Activated T-cell treated with anti-CD3 and anti-CD28 coated beads for 4 hours (primary cell): Measurements from ENCODE around the gene TEKT3.

Experiments
- DNase-seq: peaks from one replicate; pipeline ENCODE4 v3.0.0-alpha.2; 2020

Gene TEKT3

DNA sequence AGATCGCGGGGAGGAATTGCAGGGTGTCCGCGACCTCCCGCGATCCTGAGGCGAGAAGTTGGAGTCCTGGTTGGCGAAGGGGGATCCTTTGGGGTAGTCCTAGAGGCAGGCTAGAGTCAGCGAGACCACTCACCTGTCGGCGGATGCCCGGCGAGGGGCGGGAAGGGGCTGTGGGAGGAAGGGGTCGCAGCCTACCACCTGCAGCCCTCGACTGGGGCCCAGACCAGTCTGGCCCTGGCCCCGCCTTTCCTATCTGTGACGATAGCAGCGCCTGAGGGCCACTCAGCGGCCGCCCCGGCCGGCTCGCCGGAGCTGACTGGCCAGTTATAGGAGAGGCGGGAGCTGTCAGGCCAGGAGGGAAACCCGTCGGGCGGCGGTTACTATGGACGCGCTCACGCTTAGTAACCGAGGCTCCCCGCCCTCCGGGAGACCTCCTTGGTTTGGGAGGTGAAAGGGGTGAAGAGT, at the start of gene TEKT3:
TEKT3 (minus strand) TSS at position 213 of the 465 bp plus-strand sequence. CDS start 10,012 bp downstream, outside the sequence.
- no peak for DNase-seq

DNA sequence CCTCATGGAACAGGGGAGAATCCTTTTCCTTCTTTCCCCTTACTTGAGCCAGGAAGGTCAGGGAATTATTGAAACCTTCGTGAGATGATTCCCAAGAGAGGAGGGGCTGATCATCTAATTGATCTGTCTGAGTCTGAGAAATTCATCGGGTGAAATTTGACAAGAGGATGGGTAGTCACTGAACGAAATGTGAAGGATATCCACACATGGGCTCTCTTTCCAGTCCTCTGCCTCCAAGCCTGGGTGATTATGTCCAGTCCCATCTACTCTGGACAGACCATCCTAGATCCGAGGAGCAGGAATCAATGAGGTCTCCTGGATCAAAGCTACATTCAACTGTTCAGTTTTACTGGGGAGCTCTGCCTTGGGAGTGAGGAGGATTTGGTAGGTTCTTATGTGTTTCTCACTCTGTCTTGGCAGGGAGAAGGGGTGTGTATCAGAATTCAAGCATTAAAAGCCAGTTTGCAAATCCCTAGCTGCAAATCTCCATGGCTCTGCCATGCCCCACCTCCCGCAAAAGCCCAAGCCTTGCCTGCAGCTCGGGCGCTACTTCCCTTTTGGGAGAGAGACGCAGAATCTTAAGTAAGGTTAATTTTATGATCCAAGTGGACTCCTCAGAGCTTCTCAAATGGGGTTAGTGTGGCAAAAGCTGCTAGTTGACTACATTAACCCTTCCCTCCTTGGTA, 47.1 kb upstream of the TEKT3 start:
- DNase-seq = no peak

DNA sequence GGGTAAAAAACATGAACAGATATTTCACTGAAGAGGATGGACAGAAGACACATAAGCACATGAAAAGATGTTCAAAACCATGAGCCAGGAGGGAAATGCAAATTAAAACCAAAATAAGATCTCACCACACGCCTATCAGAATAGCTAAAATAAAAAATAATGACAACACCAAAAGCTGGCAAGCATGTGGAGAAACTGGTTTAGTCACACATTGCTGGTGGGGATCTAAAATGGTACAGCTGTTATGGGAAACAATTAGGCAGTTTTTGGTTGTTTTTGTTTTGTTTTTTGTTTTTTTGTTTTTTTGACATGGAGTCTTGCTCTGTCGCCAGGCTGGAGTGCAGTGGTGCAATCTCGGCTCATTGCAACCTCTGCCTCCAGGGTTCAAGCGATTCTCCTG, 44.7 kb upstream of the TEKT3 start:
- DNase-seq = no peak

DNA sequence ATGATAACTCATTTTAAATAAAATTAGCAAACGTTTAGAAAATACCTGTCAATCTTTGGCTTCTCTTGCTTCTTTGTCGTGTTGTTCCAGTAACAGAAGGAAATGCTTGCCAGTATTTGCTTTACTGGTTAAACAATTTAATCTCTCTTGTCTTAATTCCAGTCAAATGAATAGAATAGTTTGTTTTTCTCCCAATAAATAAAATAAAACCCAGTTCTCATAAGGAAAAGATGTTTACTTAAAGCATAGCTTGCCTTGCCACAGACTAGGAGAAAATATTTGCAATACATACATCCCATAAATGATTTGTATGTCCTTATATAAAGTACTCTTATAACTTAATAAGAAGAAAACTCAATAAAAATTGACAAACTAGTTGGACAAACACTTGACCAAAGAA, 43.9 kb upstream of the TEKT3 start:
- DNase-seq = no peak

DNA sequence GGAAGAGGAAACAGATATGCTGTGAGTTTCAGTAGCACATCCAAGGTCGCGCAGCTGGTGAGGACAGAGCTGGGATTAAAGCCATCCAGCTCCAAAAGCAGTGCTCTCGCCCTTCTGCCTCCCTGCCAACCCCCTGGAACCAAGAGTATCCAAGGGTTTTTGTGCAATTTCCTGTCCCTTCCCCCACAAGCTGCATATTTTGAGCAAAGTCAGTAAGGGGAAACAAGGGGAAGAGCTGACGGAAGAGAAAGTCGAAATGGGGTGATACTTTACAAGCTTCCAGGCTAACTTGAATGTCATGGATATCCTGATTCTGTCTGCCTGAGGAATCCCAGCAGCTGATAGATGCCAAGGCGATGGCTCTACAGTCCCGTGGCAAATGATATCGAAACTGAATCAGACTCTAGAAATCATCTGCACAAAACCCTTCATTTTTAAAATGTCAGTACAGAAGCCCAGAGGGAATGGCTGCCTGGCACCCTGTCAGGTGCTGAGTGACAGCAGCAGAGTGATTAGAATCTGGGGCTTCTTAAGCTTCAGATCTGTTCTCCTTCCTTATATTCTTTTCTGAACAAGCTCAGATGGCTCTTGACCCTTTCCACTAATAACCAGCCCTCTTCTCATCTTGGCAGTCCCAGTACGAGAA, 42.9 kb upstream of the TEKT3 start:
- DNase-seq = no peak

DNA sequence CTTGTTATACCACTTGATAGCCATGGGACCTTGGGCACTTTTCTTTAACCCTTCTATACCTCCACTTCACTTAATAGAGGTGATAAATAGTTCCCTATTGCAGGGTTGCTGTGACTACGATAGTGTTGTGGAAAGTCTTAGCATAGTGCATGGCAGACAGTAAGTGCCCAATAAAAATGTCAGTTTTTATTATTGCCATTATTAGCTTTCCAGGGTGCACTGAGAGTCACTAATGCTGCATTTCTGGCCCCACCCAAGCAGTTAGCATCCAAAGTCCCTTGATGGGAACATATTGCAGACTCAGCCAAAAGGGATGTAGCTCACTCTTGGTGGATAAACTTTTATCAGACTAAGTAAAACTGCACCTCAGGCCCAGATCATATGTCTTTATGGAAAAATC, 41.5 kb upstream of the TEKT3 start:
- DNase-seq = no peak

DNA sequence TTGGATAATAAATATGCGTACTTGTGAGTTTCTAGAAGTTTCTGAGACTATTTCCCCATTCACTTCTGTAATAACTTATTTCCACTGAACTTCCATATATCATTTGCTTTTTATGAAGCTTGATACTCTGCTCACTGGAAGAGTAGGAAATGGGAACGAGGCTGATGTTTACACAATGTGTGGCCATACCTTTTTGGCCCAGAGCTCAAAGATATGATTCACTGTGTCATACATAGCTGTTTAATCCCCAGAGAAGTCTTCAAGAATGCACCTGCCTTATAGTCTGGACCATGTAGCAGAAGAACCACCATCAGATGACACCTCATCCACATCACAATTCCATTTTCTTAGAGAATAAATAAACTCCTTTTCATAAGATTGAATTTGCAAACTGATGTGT, 40.3 kb upstream of the TEKT3 start:
- DNase-seq = no peak

DNA sequence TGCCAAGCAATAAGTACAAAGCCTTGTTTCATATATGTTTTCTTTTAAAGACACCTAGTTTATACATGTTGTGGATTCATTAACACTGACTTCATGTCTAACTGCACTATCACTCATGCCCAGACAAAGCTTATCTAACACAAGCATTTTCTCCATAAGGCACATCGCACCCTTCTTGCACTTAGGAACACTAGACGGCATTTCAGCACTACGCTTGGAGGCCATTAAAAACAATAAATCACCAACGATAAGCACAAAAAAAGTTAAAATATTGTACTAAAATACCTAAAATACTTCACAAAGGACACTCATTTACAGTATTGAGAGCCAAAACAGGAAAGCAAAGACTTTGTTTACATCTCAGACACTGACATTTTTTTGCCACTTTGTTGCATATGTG, 39.0 kb upstream of the TEKT3 start:
- no peak for DNase-seq

DNA sequence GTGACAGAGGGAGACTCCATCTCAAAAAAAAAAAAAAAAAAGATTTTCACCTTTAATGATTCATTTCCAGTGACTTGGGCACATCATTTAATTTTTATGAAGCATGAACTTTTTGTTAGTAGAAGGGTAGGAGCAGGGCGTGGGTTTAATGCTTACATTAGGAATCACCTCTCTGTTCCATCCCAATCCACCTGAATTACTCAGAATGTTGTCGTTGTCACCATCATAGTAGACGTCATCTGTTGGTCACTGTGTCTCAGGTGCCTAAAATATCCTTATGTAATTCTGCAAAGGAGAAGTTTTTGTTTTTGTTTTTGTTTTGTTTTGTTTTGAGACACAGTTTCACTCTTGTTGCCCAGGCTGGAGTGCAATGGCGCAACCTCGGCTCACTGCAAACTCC, 38.3 kb upstream of the TEKT3 start:
- no peak for DNase-seq

DNA sequence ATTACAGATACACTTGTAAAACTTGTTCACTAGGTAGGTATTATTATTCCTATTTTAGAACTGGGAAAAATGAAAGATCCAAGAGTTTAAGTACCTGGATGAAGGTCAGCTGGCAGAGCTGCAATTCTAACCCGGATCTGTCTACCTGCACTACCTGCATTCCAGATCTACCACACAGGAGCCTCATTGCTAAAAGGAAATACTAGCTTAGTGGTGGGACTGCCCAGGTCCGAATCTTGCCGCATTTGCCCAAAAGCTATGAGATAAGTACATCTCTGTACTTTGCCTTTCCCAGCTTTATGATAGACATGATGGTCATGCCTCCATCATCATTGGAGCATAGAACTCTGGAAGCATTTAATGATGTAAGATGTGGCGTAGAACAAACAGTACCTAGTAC, 36.8 kb upstream of the TEKT3 start:
- DNase-seq = no peak

DNA sequence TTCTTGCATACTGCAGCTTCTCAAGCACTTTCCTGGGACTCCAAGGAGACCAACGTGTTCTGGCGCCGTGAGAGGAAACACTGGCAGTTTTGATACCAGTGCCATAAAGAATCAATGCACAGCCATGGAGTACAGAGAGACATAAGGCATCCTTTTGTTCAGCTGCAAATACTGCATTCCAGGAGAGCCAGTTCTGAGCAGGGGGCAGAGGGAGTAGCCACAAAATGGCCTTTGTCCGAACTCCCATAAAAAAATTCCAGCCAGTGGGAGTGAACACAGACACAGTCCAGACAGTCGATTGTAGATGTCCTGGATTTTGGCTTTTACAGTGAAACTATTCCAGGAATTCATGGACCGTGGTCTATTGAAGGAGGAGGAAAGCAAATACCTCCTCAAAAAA, 36.2 kb upstream of the TEKT3 start:
- DNase-seq = no peak

DNA sequence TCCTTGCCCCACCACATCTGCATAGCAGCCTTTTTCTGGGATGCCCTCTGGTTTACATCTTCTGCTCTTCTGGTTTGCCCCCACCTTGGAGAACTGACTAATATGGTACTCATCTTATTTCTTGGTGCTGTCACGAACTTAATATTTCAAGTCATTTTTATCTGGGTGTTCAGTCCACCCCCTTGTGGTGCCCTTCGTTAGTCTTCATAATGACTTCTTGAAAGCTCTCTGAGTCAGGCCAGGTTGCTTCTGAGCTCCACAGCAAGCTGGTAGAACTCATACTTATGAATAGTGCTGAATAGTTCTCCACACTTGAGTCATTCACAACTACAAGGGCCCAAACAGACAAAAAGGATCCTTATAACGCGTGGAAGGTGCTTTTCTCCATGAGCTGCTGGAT, 35.8 kb upstream of the TEKT3 start:
- DNase-seq = no peak

DNA sequence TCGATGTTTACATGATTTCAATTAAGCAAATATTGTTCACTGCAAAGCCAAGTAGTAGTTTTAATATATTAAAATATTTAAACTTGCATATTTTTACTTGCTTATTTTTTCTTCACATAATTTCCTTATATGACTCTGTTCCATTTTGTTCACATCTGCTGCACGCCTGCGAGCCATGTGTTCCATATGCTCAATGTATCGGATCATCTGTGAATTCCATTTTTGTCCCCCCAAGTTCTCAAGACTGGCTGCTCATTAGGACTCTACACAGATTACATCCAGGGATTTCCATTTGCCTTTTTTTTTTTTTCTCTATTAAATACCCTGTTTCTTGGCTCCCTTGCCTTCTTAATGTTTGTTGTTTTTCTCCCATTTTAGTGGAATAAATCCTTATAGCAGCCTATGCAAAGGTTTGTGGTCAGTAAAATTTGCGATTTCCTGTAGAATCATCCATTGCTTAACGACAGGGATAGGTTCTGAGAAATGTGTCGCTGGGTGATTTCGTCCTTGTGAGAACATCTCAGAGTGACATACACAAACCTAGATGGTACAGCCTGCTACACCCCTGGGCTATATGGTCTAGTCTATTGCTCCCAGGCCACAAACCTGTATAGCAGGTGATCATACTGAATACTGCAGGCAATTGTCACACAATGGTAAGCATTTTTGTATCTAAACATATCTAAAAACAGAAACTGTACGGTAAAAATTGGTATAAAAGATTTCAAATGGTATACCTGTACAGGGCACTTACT, 30.2 kb upstream of the TEKT3 start:
- no peak for DNase-seq

DNA sequence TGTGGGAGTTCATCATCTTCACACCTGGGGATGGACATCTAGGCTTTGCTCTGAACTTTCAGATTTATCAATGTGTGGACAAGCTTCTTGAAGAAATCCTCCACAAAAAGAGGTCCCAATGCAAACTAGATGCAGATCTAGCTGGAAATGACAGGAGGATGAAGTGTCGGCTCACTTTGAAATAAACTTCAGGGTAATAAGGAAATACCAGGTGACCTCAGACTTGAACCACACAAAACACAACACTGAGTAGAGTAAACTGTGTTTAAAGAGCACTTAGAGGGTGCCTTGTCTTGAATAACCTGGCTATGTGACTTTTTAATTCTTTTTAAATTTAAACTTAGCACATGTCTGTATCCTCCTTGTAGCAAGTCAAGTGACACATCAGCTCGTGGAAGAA, 27.2 kb upstream of the TEKT3 start:
- no peak for DNase-seq

DNA sequence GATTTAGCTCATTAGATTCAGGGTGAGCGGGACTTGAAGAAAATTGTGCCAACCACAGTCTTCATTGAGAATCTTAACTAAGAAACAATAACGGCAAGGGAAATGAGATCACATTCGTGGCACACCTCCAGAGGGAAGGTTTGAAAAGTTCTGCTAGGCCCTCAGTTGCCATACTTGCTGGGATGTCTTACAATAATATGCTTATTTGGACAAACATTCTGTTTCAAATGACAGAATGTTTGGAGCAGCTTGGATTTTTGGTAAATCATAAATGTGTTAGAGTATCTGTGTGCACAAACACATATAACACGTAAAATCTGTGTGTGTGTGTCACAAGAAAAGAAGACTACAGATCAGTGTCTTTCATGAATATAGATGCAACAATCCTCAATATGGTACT, 24.6 kb upstream of the TEKT3 start:
- DNase-seq = no peak

DNA sequence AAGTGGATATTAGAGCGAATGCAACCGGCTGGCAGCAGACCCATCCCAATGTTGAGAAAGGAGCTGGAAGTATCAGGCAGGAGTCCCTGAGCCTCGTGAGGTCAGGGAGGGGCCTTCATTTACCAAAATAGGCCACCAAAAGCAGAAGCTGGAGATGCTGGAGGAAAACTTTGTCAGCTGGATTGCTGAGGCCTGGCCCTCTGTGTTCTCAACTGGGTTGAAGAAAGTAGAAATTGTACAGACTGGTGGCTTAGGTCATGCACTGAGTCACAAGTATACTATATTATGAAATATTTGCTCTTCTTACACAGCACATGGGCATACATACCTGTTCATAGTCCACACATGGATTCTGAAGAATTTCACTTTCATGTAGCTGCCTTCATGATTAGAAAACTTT, 23.2 kb upstream of the TEKT3 start:
- no peak for DNase-seq

DNA sequence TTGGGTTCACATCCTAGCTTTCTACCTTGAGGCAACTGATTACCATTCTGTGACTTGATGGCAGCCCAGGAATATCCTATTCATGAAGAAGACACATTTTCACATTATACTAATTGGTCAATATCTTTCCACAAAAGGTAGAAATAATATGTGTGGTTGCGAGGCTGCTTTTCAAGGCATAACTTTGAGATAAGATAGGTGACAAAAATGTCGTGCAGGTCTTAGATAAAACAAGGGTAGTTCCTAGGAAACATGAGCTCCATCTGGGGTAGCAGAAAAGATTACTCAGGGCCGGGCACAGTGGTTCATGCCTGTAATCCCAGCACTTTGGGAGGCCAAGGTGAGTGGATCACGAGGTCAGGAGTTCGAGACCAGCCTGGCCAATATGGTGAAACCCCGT, 22.3 kb upstream of the TEKT3 start:
- DNase-seq = no peak

DNA sequence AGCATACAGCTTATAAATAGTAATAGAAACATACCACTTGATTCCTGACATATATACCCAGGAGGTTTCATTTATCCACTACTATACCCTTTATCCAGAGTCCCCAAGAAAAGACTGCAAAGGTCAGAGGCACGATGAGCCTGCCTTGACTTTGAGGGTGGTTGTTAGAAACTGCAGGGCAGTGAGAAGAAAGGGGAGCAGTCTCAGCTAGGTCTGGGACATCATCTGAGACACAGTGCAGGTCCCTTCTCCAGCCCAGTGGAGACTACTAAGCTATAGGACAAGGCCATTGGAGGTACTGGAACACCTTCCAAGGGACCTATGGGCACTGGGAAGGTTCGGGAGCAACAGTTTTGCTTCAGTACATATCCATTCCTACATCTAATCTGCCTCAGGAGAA, 20.2 kb upstream of the TEKT3 start:
- DNase-seq = no peak

DNA sequence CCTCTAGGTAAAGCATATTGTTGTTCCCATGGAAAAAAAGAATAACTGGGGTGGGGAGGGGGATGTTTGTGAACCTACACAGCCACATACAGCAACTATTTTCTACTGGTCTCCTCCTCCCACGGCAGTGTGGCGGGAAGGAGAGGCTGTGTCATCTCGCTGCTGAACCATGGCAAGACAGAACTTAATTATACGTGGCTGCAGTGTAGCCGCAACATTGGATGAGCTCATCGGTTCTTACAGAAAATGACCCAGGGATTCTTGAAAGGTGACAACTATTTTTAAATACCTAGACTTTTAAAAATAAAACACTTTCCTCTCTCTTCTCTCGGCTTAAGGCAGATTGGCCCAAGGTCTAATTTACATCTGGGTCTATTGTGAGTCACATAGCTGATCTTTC, 19.8 kb upstream of the TEKT3 start:
- no peak for DNase-seq

DNA sequence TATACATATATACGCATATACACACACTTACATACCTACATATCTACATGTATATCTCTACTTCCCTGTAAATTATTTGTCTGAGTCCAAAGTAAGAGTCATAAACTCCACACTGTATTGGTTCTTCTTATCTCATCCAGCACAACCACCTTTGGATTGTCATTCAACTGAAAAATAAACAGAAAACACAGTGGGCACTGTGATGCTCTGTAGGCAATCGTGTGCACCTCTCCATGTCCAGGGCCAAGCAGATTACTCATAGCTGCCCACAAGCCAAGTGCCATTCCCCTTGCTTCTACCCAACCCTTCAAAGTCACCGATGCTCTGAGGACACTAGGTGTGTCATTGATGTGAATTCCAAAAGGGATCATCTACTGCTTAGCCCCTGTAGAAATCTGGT, 12.9 kb upstream of the TEKT3 start:
- no peak for DNase-seq

DNA sequence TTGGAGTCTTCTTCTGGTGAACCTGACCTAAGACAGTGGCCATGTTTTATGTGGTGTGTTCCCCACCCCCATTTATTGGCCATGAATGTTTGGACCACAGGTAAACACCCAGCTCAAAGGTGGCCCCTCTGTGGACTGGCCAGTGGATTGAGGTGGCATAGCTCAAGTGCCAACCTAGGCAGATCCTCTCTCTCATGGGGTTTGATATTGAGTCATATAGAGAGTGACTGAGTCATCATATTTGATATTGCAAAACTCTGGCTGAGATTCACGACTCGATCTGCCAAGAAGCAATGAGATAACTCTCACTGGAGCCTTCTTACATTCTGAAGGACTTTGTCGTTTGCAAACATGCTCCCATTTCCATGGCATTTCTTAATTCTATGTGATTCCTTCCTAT, 10.5 kb upstream of the TEKT3 start:
- no peak for DNase-seq

DNA sequence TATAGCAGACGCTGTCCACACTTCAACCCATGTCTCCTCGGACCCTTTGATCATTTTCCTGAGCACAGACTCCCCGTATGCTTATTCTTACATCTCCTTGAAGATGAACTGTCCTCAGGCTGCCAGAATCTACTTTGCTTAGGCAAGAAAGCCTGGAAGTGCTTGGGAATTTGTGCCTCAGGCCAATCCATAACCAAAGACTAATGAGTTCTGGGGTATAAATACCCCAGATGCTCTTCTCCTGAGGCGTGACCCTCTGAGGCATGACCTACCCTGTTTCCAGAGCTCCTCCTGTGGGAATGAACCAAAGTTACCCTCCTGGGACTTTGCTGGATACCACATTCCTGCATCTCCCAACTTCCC, 10.1 kb upstream of the TEKT3 start:
- DNase-seq = no peak

DNA sequence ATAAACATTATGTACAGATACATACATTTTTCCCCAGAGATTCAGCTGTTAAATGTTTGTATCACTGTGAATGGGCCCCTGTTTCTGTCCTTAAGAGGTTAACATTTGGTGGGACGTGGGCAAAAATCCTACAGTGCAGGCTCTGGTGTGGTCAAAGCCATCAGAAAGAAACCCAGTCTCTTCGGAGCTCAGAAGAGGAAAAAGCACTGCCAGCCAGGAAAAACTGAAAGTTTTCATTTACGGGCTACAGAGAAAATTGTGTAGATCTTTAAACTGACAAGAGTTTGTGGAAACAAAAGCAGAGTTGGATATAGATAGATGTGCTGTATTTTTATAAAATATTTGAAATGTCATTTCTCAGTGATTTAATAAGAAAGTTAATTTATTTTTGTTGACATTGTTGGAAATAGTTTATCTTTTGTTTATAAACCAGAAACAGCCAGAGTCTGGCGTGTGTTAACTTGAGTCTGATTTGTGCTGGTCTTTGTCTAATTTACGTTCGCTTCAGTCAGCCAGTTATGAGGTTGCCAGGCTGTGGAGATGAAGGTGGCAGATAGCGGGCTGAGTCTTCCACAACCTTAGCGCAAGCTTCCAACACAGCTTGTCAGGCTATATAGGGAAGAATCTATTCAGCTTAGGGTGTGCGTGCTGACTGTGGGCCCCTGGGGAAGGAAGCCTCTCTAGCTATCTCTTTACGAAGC, 9.5 kb upstream of the TEKT3 start:
- no peak for DNase-seq

DNA sequence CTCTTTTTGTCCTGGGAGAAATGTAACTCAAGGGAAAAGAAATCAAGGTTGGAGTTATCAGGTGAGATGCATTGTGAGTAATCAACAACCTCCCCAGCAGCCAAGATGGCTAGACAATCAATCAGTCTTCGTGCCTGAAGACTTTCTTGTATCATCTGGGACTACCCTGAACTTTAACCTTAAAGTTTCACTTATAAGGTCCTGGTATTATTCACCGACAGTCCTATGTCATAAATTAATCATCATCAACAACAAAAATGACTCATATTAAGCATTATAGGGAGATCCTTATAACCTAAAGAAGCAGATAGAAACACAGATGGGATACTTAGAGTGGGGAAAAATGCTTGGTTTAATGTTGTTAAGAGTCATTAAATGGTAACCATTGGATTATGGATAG, 7.7 kb upstream of the TEKT3 start:
- DNase-seq = no peak
